WTC11 (cell line): ENCODE data around the gene WAC. TPM values are rescaled to one million over a fixed set of nuclear protein-coding genes. Genes with fewer than 3 reads are reported as not detected.
"Not testable (repeated sequence)": the region's sequence is repeated elsewhere in the genome, so short reads cannot be mapped to it uniquely, and the experiment has no call there.

Experiments used
- ATAC-seq: fragments of 200-7000 bp; cut with Tn5 transposase; 2 replicates; pipeline ENCODE4 v1.10.0; 2021; ENCODE audit warnings: mild to moderate bottlenecking, moderate library complexity
- CTCF ChIA-PET: fragments of 300-600 bp; sonication (Branson Sonifier 250); formaldehyde crosslinking; loops from one replicate; lab custom pipeline; 2021; ENCODE audit warnings: antibody characterized with exemption; lab: Charles Lee
- POLR2A ChIA-PET: fragments of 350-600 bp; sonication (Branson Sonifier 250); formaldehyde crosslinking; loops from one replicate; lab custom pipeline; 2021; ENCODE audit warnings: antibody characterized with exemption; lab: Charles Lee
- DNase-seq: peaks from one replicate; pipeline ENCODE4 v3.0.0; 2021; ENCODE audit warnings: low spot score
- H3K27ac Mint-ChIP-seq: 2 replicates; pipeline ENCODE4 v1.8.0; 2021; ENCODE audit warnings: mixed read lengths
- H3K27me3 Mint-ChIP-seq: 2 replicates; pipeline ENCODE4 v1.8.0; 2021; ENCODE audit warnings: low read depth, mild to moderate bottlenecking, moderate library complexity, mixed read lengths
- H3K36me3 Mint-ChIP-seq: 2 replicates; pipeline ENCODE4 v1.8.0; 2021; ENCODE audit warnings: mixed read lengths
- H3K4me1 Mint-ChIP-seq: 2 replicates; pipeline ENCODE4 v1.8.0; 2022; ENCODE audit warnings: mixed read lengths
- H3K4me3 Mint-ChIP-seq: 2 replicates; pipeline ENCODE4 v1.8.0; 2021; ENCODE audit warnings: mild to moderate bottlenecking, moderate library complexity, mixed read lengths
- H3K9me3 Mint-ChIP-seq: 2 replicates; pipeline ENCODE4 v1.8.0; 2021; ENCODE audit warnings: mixed read lengths
- ATF6 ChIP-seq: sonication (generic); formaldehyde crosslinking; IDR thresholded peaks from 2 replicates; pipeline ENCODE4 v1.8.1; 2023; ENCODE audit warnings: mild to moderate bottlenecking, missing genetic modification reagents
- CREB1 ChIP-seq: sonication (generic); formaldehyde crosslinking; IDR thresholded peaks from 2 replicates; pipeline ENCODE4 v1.8.0; 2023; ENCODE audit warnings: mild to moderate bottlenecking, missing genetic modification reagents
- E2F1 ChIP-seq: sonication (generic); formaldehyde crosslinking; IDR thresholded peaks from 2 replicates; pipeline ENCODE4 v1.8.0; 2022; ENCODE audit warnings: mild to moderate bottlenecking, missing genetic modification reagents
- JAZF1 ChIP-seq: fragments of 250-450 bp; sonication (Bioruptor Pico); IDR thresholded peaks from 2 replicates; pipeline ENCODE4 v1.9.0; 2021; ENCODE audit warnings: moderate library complexity, mild to moderate bottlenecking, inconsistent platforms
- JUN ChIP-seq: sonication (generic); formaldehyde crosslinking; IDR thresholded peaks from 2 replicates; pipeline ENCODE4 v1.8.0; 2023; ENCODE audit warnings: mild to moderate bottlenecking, missing genetic modification reagents
- KAT7 ChIP-seq: sonication (generic); formaldehyde crosslinking; IDR thresholded peaks from 2 replicates; pipeline ENCODE4 v1.8.1; 2023; ENCODE audit warnings: missing genetic modification reagents, mild to moderate bottlenecking, borderline replicate concordance
- NFE2L1 ChIP-seq: sonication (generic); formaldehyde crosslinking; IDR thresholded peaks from 2 replicates; pipeline ENCODE4 v1.8.1; 2023; ENCODE audit warnings: missing genetic modification reagents
- NR1H2 ChIP-seq: sonication (generic); formaldehyde crosslinking; IDR thresholded peaks from 2 replicates; pipeline ENCODE4 v1.9.0; 2021; ENCODE audit warnings: mild to moderate bottlenecking, moderate library complexity, missing genetic modification reagents
- PREB ChIP-seq: sonication (generic); formaldehyde crosslinking; IDR thresholded peaks from 2 replicates; pipeline ENCODE4 v1.8.1; 2022; ENCODE audit warnings: mild to moderate bottlenecking, missing genetic modification reagents, moderate library complexity, borderline replicate concordance
- PRRX2 ChIP-seq: fragments of 250-450 bp; sonication (Bioruptor Pico); IDR thresholded peaks from 2 replicates; pipeline ENCODE4 v1.8.0; 2021; ENCODE audit warnings: mild to moderate bottlenecking
- SMAD3 ChIP-seq: sonication (generic); formaldehyde crosslinking; IDR thresholded peaks from 2 replicates; pipeline ENCODE4 v1.8.0; 2022; ENCODE audit warnings: missing genetic modification reagents, mild to moderate bottlenecking, borderline replicate concordance
- TCF7 ChIP-seq: sonication (generic); formaldehyde crosslinking; IDR thresholded peaks from 2 replicates; pipeline ENCODE4 v1.8.0; 2022; ENCODE audit warnings: mild to moderate bottlenecking, low read depth, missing genetic modification reagents, moderate library complexity
- ZBTB21 ChIP-seq: sonication (generic); formaldehyde crosslinking; IDR thresholded peaks from 2 replicates; pipeline ENCODE4 v1.8.1; 2023; ENCODE audit warnings: mild to moderate bottlenecking, missing genetic modification reagents, borderline replicate concordance
- ZMAT4 ChIP-seq: fragments of 250-450 bp; sonication (Bioruptor Pico); IDR thresholded peaks from 2 replicates; pipeline ENCODE4 v1.9.0; 2021; ENCODE audit warnings: mild to moderate bottlenecking
- ZNF121 ChIP-seq: sonication (generic); formaldehyde crosslinking; IDR thresholded peaks from 2 replicates; pipeline ENCODE4 v1.8.0; 2023; ENCODE audit warnings: missing genetic modification reagents
- ZNF138 ChIP-seq: sonication (generic); formaldehyde crosslinking; conservative IDR thresholded peaks from 2 replicates; pipeline ENCODE4 v1.8.1; 2022; ENCODE audit warnings: mild to moderate bottlenecking, moderate library complexity, missing genetic modification reagents
- ZNF263 ChIP-seq: sonication (generic); formaldehyde crosslinking; IDR thresholded peaks from 2 replicates; pipeline ENCODE4 v1.8.1; 2022; ENCODE audit warnings: low read depth, mild to moderate bottlenecking, moderate library complexity, missing genetic modification reagents
- ZNF396 ChIP-seq: fragments of 250-450 bp; sonication (Bioruptor Pico); IDR thresholded peaks from 2 replicates; pipeline ENCODE4 v1.8.0; 2021; ENCODE audit warnings: mild to moderate bottlenecking, moderate library complexity, borderline replicate concordance
- ZNF423 ChIP-seq: fragments of 250-450 bp; sonication (Bioruptor Pico); IDR thresholded peaks from 2 replicates; pipeline ENCODE4 v2.1.2; 2022; ENCODE audit warnings: mild to moderate bottlenecking, moderate library complexity
- total RNA-seq: library from RNA; stranded (reverse); gene quantifications from 3 replicates; pipeline ENCODE4 v1.2.3, GENCODE V29; 2021

Gene WAC
- total RNA-seq, 1 experiment from 2014 or later, result 108 TPM

DNA sequence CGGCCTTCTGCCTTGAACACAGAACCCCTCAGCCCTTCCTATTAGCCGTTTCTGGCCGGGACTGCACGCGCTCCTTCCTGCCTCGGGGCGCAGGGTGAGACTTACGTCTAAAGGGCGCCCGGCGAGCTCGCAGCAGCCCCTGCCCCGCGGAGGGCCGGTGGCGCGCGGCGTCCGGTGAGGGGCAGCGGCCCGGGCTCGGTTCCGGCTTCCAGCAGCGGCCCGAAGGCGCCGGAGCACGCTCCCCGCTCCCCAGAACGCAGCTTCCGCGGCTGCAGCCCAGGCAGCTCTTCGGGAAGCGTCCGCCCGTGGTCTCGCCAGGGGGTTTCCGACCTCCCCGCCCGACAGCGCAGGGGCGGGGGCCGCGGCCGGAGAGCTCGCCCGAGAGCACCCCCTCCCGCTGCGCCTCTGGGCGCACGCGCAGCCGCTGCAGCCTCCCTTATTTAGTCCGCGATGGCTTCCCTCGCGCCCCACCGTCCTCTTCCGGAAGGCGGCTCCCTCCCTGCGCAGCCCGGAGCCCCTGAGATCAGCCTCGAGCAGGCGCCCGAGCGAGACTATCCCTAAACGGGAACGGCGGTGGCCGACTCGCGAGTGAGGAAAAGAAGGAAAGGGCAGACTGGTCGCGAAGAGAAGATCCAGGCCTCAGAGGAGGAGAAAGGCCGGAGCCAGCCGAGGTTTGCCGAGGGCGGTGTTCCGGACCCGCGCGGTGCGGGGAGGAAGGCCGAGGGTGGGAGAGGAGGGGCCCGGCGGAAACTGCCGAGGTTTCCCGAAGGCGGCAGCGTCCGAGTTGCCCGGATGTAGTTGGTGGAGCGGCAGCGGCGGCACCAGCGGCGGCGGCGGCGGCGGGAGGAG lies at the start of gene WAC (continued):
- TF ChIP-seq ZNF121 (CRISPR knock-in tag) (no peak), ZNF423 (CRISPR knock-in tag) (peak; percentile 82), ZMAT4 (no peak), CREB1 (CRISPR knock-in tag) (0 out of 2 replicates have a peak, but pooled peaks have one; percentile 39), SMAD3 (no peak; the same call in 1 of the 2 replicates), E2F1 (CRISPR knock-in tag) (peak; percentile 62; the same call in 1 of the 2 replicates), NR1H2 (CRISPR knock-in tag) (no peak), ZNF263 (no peak), PREB (no peak), ZNF396 (no peak)

DNA sequence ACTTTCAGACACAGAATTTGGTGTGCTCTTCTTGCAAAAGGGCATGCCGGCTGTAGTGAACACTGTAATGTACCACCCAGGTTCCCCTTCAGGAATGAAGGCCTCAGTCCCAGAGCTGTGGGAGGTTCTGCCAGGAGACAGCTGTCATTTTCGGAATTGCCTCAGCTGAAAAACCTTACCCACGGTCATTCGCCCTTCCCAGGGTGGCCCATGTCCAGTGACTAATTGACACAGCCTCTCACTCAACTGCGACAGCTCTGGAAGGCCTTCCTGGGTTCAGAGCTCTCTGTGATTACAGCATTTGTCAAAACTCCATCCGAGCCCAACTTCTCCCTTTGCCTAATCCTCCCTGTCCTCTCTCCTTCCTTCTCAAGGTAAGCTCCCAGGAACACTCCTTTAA lies 43.7 kb upstream of the WAC start:
- no peaks in the 10 kb centered on the region for H3K27me3 Mint-ChIP-seq
- ATAC-seq (no peak), DNase-seq (no peak)
- H3K9me3 Mint-ChIP-seq, result peaks cover 18% of the 10 kb centered on the region
- H3K36me3 Mint-ChIP-seq, result no peaks in the 10 kb centered on the region
- H3K4me3 Mint-ChIP-seq, result no peak overlapping the region
- ChIA-PET POLR2A (no interaction called here), CTCF (no interaction called here)
- TF ChIP-seq ZNF138 (CRISPR knock-in tag), result no peak
- TF ChIP-seq KAT7 (CRISPR knock-in tag), result no peak
- no peak for TF ChIP-seq ATF6
- no peak for TF ChIP-seq ZNF423 (CRISPR knock-in tag)
- no peak for TF ChIP-seq TCF7 (CRISPR knock-in tag)
- TF ChIP-seq NR1H2 (CRISPR knock-in tag), result no peak
- no peak for TF ChIP-seq JAZF1 (CRISPR knock-in tag)
- TF ChIP-seq JUN (CRISPR knock-in tag), result no peak
- TF ChIP-seq ZBTB21, result no peak
- TF ChIP-seq SMAD3, result no peak
- TF ChIP-seq NFE2L1 (CRISPR knock-in tag), result no peak
- TF ChIP-seq PRRX2, result no peak
- no peak overlapping the region for H3K27ac Mint-ChIP-seq
- no peaks in the 10 kb centered on the region for H3K4me1 Mint-ChIP-seq

- CTCF ChIA-PET, H3K27ac Mint-ChIP-seq: not testable (repeated sequence)
Observed at GRCh38 chr10:28490256-28490865, 42.6 kb upstream of the WAC start.

More at GRCh38 chr10:28490256-28490865, 42.6 kb upstream of the WAC start:
- H3K4me1 Mint-ChIP-seq, POLR2A ChIA-PET, H3K4me3 Mint-ChIP-seq, ATAC-seq, H3K36me3 Mint-ChIP-seq, H3K27me3 Mint-ChIP-seq, DNase-seq: not testable (repeated sequence)
- peaks cover 18% of the 10 kb centered on the region for H3K9me3 Mint-ChIP-seq
